ENCODE measurements around the gene NR1H3.

DNA sequence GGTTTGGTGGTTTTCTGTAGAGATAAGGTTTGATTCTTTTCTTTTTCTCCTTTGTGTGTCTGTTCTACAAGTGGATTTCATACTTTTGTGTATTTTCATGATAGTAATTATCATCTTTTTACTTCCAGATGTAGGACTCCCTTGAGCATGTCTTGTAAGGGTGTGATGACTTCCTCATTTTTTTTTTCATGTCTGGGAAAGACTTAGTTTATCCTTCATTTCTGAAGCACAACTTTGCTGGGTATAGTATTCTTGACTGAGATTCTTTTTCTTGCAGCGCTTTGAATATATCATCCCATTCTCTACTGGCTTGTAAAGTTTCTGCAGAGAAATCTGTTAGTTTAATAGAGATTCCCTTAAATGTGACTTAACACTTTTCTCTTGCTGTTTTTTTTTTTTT, 45.1 kb downstream of the NR1H3 start:
- TF ChIP-seq CTCF (IDR thresholded peaks at IDR 0.05; ENCODE audit: insufficient read depth, low read length), result no peak
- TF ChIP-seq POLR2AphosphoS5 (IDR thresholded peaks at IDR 0.05; ENCODE audit: low read depth), result no peak
- no peak for TF ChIP-seq REST (IDR thresholded peaks at IDR 0.05; ENCODE audit: insufficient replicate concordance, low read depth)

Data from HL-60 (cell line).